Measurements from ENCODE around the gene ADGRG2.

- TF ChIP-seq EZH2phosphoT487 (IDR thresholded peaks at IDR 0.05; ENCODE audit: borderline replicate concordance, low read depth, low read length) (no peak), CTCF (conservative IDR thresholded peaks at IDR 0.05; ENCODE audit: low read length) (no peak)
These were observed 64.4 kb downstream of the ADGRG2 start for GRCh38 chrX:19057856-19058255.

Data from OCI-LY7 (cell line).